Bronchial epithelial cell (primary cell): Measurements from ENCODE around the gene JTB. TPM values are rescaled to one million over a fixed set of nuclear protein-coding genes. Genes with fewer than 3 reads are reported as not detected.

ENCODE experiments used
- DNase-seq: peaks from one replicate; pipeline ENCODE4 v3.0.0-alpha.2; 2010; ENCODE audit warnings: low read depth
- FAIRE-seq: peaks from 2 replicates; lab custom pipeline; 2011; peaks lifted over from hg19 to GRCh38; lab: Jason Lieb, UNC
- H3K27me3 ChIP-seq: 2 replicates; pipeline ENCODE4 v1.5.1; 2011; ENCODE audit warnings: low read length; ENCODE audit not compliant: control insufficient read depth, insufficient read depth
- H3K36me3 ChIP-seq: 2 replicates; pipeline ENCODE4 v1.5.1; 2011; ENCODE audit warnings: low read length; ENCODE audit not compliant: control insufficient read depth, insufficient read depth
- H3K4me3 ChIP-seq: 2 replicates; pipeline ENCODE4 v1.5.1; 2011; ENCODE audit warnings: mild to moderate bottlenecking, low read depth, low read length, control low read depth
- total RNA-seq: library from RNA; depleted of rRNA; stranded (reverse); fragments of >200 nt; gene quantifications from 2 replicates; pipeline ENCODE4 v1.2.1, GENCODE V29; 2014
- TF ChIP-seq, protein P1 (sequence below): IDR thresholded peaks from 2 replicates; pipeline ENCODE4 v1.5.1; 2011; ENCODE audit warnings: mild to moderate bottlenecking, moderate library complexity, low read length, control low read depth, inconsistent platforms; ENCODE audit not compliant: insufficient read depth, severe bottlenecking

The JTB gene
- total RNA-seq, 1 donor from 2014 or later: 183 TPM

DNA sequence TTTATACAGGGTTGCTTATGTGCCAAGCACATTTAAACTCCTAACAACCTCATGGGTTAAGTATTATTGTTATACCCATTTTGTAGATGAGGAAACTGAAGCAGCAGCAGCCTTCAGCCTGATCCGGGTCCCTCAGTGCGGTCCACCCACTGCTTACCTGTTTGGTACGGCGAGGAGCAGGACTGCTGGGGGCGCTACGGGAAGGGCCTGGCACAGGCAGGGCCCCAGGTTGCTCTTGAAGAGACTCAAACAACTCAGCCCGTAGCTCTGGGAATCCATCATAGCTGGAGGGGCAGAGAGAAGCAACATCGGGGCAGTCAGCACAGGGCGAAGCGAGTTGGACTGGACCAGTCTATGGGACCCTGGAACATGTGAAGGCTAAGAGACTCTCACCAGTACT lies 40.1 kb downstream of the JTB start:
- peaks cover 36% of the 10 kb centered on the region for H3K36me3 ChIP-seq
- DNase-seq (no peak), FAIRE-seq (no peak)
- H3K4me3 ChIP-seq: no peak overlapping the region
- TF ChIP-seq, protein P1, sequence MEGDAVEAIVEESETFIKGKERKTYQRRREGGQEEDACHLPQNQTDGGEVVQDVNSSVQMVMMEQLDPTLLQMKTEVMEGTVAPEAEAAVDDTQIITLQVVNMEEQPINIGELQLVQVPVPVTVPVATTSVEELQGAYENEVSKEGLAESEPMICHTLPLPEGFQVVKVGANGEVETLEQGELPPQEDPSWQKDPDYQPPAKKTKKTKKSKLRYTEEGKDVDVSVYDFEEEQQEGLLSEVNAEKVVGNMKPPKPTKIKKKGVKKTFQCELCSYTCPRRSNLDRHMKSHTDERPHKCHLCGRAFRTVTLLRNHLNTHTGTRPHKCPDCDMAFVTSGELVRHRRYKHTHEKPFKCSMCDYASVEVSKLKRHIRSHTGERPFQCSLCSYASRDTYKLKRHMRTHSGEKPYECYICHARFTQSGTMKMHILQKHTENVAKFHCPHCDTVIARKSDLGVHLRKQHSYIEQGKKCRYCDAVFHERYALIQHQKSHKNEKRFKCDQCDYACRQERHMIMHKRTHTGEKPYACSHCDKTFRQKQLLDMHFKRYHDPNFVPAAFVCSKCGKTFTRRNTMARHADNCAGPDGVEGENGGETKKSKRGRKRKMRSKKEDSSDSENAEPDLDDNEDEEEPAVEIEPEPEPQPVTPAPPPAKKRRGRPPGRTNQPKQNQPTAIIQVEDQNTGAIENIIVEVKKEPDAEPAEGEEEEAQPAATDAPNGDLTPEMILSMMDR: no peak
- H3K27me3 ChIP-seq: no peaks in the 10 kb centered on the region

DNA sequence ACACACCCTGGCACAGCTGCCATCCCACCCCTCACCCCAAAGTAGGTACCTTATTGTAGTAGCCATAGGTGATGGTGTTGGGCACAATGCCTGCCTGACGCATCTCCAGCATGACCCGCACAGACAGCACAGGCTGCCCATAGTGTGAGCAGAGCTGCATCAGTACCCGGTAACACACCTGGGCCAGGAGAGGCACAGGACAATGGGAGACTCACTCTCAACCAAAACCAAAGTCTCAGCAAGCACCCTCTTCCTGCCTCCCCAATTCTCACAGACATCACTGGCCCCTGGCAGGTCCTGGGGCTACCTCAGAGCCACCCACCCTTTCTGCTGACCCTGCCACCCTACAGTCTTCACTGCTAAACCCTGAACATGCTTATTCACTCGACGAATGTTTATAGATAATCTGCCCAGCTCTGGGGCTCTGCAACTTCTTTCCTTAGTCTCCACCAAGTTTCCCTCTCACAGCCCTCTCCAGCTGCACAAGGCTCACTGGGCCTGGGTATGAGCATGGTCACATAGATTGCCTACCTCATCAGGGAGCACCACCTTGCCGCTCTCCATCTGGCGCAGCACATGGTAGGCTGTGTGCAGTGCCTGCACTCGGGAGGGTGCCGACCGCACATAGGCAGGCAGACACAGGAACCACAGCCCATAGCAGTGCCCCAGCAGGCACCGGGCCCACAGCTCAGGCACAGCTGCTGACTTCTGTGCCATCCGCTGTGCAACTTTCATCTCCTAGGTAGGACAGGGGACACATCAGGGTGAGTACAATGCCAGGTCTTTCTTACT lies 41.3 kb downstream of the JTB start:
- FAIRE-seq (no peak), DNase-seq (no peak)
- H3K36me3 ChIP-seq: peaks cover 34% of the 10 kb centered on the region

DNA sequence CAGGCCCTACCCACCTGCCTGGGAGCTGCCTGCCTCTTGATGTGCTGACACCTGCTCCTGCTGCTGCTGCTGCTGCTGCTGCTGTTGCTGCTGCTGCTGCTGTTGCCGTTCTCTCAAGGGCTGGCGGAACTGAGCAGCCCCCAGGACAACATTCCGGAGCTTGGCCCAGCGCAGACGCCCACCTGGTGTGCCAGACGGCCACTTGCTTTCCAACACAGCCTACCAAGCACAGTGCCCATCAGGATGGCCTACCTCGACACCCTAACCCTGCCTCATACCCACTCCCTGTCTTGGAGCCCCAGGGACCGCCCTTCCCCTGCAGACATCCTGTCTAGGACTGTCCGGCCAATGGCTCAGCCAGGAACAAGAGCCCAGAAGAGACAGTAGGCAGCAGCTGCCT lies 42.7 kb downstream of the JTB start:
- H3K4me3 ChIP-seq: no peak overlapping the region
- no peak for DNase-seq
- no peaks in the 10 kb centered on the region for H3K27me3 ChIP-seq
- TF ChIP-seq, protein P1: no peak
- H3K36me3 ChIP-seq: peaks cover 35% of the 10 kb centered on the region
- FAIRE-seq: no peak

More for the DNA sequence above, 41.3 kb downstream of the JTB start:
- H3K4me3 ChIP-seq: no peak overlapping the region
- TF ChIP-seq, protein P1: no peak
- no peaks in the 10 kb centered on the region for H3K27me3 ChIP-seq

DNA sequence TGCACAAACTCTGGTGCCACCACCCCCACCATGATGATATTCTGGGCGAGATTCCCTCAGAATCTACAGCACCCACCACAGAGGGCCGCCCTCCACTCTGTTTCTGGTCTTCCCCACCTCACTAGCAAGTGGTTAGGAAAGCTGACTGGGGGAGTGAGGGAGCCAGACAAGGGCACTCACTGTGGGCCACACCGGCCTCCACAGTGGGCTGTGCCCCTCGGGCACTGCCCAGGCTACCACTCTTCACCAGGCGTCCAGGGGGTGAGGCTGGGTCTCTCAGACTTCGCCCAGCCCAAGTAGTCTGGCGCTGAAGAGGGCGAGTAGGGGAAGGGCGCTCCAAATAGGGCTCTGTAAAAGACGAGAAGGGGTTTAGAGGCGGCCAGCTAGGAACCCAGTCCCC lies 43.5 kb downstream of the JTB start:
- no peaks in the 10 kb centered on the region for H3K27me3 ChIP-seq
- DNase-seq: no peak
- TF ChIP-seq, protein P1: no peak
- no peak overlapping the region for H3K4me3 ChIP-seq
- FAIRE-seq: no peak
- peaks cover 34% of the 10 kb centered on the region for H3K36me3 ChIP-seq

DNA sequence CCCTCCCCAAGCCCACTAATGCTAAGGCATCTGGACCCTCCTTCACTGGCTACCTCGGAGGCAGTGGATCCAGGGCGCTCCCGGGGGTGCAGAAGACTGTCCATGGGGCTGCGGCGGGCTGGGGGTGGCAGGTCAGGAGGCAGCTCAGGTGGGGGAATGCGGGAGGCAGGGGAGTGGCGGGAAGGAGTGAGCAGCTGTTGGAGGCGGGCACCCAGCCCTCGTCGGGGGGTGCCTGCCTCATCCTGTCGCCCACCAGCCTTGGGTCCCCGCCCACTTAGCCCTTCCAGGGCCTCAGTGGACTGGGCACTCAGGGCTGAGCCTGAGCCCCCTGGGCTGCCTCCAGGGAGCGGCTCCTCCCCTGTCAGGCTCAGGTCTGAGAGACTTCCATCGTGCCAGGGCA lies 44.0 kb downstream of the JTB start:
- no peak for DNase-seq
- peaks cover 34% of the 10 kb centered on the region for H3K36me3 ChIP-seq
- no peaks in the 10 kb centered on the region for H3K27me3 ChIP-seq
- FAIRE-seq: no peak
- no peak overlapping the region for H3K4me3 ChIP-seq
- TF ChIP-seq, protein P1: no peak
